ENCODE data around the gene RGS12. TPM values are rescaled to one million over a fixed set of nuclear protein-coding genes. Genes with fewer than 3 reads are reported as not detected.

Gene RGS12
- total and polyA plus RNA-seq, 4 donors = 10.3 to 40.4 (median 26.1) TPM

- Histone ChIP-seq H3K4me1 (ENCODE audit: control insufficient read depth in 1 of 2, insufficient read depth in 2 of 2, low read length in 2 of 2) (no peaks in the 10 kb centered on the region), H3K27me3 (ENCODE audit: control insufficient read depth in 1 of 2, insufficient read depth in 2 of 2, low read length in 1 of 2) (no peaks in the 10 kb centered on the region), H3K36me3 (ENCODE audit: control insufficient read depth in 1 of 2, insufficient read depth in 2 of 2, low read length in 1 of 2) (no peaks in the 10 kb centered on the region), H3K4me3 (ENCODE audit: low read length in 2 of 2) (no peak overlapping the region), H3K27ac (ENCODE audit: low read depth in 1 of 2, low read length in 2 of 2) (no peak overlapping the region), H3K9me3 (ENCODE audit: control insufficient read depth, low read length) (no peaks in the 10 kb centered on the region)
- intact Hi-C loops (cut with DNase I) = no loop called here
- no peak for ATAC-seq (ENCODE audit: low FRiP score)
- DNase-seq = no peak
- 91 to 93% methylated on average over 3 of the region's 3 CpGs for WGBS, 2 donors
Measured at GRCh38 chr4:3329887-3330286, 37.1 kb downstream of the RGS12 start.

- Histone ChIP-seq H3K4me1 (ENCODE audit: control insufficient read depth in 1 of 2, insufficient read depth in 2 of 2, low read length in 2 of 2) (no peaks in the 10 kb centered on the region), H3K27ac (ENCODE audit: low read depth in 1 of 2, low read length in 2 of 2) (no peak overlapping the region), H3K4me3 (ENCODE audit: low read length in 2 of 2) (no peak overlapping the region), H3K36me3 (ENCODE audit: control insufficient read depth in 1 of 2, insufficient read depth in 2 of 2, low read length in 1 of 2) (no peaks in the 10 kb centered on the region), H3K27me3 (ENCODE audit: control insufficient read depth in 1 of 2, insufficient read depth in 2 of 2, low read length in 1 of 2) (no peaks in the 10 kb centered on the region), H3K9me3 (ENCODE audit: control insufficient read depth, low read length) (no peaks in the 10 kb centered on the region)
- no peak for ATAC-seq (ENCODE audit: low FRiP score)
- intact Hi-C loops (cut with DNase I) = no loop called here
- WGBS, 2 donors = 90 to 96% methylated on average over 5 of the region's 5 CpGs
- DNase-seq = no peak
Measured at GRCh38 chr4:3330707-3331106, 37.9 kb downstream of the RGS12 start.

DNA sequence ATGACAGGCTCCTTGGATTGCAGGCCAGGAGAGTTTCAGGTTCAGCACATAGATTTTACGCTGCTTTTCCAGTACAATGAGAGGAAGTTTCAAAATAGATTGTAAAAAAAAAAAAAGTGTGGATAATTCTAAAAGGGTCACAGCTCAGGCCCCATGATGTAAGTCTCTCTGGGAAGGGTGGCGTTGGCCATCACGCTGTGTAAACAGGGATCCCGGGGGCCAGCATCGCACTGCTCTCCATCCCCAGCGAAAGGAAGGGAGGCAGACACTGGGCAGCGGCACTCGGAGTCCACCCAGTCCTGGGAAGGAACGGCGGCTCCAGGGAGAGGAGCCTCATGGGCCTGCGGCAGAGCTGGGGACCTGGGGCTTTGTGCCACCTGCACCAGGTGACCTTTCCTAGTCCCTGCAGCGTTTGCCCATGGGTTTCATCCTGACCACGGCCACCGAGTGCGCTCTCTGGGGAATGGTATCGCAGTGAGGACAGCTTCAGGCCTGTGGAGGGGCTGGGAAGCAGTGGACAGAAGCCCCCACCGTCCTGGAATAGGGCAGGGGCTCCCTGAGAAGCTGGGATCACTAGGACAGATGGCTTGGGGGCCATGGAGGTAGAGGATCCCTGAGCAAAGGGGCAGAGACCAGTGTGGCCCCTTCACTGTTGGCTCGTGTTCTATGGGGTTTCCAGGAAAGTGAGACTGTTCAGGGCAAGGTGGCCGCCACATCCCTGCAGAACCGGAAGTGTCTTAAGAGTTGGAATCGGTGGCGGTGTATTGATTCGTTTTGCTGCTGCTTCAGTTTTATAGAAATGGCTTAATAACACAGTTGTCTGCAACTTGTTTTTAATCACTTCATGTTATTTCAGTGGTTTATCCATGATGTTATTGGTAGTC is 38.9 kb downstream of the RGS12 start:
- ATAC-seq (ENCODE audit: low FRiP score) (peak; percentile 65), DNase-seq (peak in 1 of 2 donors; percentile 42)
- Histone ChIP-seq H3K27ac (ENCODE audit: low read depth in 1 of 2, low read length in 2 of 2) (no peak overlapping the region), H3K9me3 (ENCODE audit: control insufficient read depth, low read length) (no peaks in the 10 kb centered on the region), H3K4me1 (ENCODE audit: control insufficient read depth in 1 of 2, insufficient read depth in 2 of 2, low read length in 2 of 2) (no peaks in the 10 kb centered on the region), H3K27me3 (ENCODE audit: control insufficient read depth in 1 of 2, insufficient read depth in 2 of 2, low read length in 1 of 2) (no peaks in the 10 kb centered on the region), H3K4me3 (ENCODE audit: low read length in 2 of 2) (no peak overlapping the region), H3K36me3 (ENCODE audit: control insufficient read depth in 1 of 2, insufficient read depth in 2 of 2, low read length in 1 of 2) (no peaks in the 10 kb centered on the region)
- WGBS, 2 donors = 76 to 83% methylated on average over 23 of the region's 23 CpGs
- intact Hi-C loops (cut with DNase I) = no loop called here

DNA sequence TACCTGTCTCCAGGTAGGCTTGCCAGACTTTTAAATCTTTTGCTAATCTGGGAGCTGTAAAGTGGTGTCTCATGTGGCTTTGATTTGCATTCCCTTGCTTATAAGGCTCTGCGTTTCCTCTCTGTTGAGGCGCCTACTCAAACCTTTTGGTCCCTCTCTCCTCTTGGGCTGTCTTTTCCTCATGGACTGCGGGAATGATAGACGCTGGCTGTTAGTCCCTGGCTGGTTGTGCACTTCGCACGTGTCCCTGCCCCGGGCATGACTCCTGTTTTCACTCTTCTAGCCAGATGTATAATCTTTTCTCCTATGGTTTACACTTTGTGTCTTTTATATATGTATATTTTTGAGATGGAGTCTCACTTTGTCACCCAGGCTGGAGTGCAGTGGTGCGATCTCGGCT is 39.7 kb downstream of the RGS12 start:
- intact Hi-C loops (cut with DNase I) = no loop called here
- 94 to 96% methylated on average over 9 of the region's 9 CpGs for WGBS, 2 donors
- no peak for DNase-seq

GRCh38 chr4:3334316-3334715 is 41.5 kb downstream of the RGS12 start:
- intact Hi-C loops (cut with DNase I) = no loop called here
- ATAC-seq (ENCODE audit: low FRiP score) (no peak), DNase-seq (no peak)
- Histone ChIP-seq H3K9me3 (ENCODE audit: control insufficient read depth, low read length) (no peaks in the 10 kb centered on the region), H3K27ac (ENCODE audit: low read depth in 1 of 2, low read length in 2 of 2) (no peak overlapping the region), H3K4me1 (ENCODE audit: control insufficient read depth in 1 of 2, insufficient read depth in 2 of 2, low read length in 2 of 2) (no peaks in the 10 kb centered on the region), H3K36me3 (ENCODE audit: control insufficient read depth in 1 of 2, insufficient read depth in 2 of 2, low read length in 1 of 2) (no peaks in the 10 kb centered on the region), H3K27me3 (ENCODE audit: control insufficient read depth in 1 of 2, insufficient read depth in 2 of 2, low read length in 1 of 2) (no peaks in the 10 kb centered on the region), H3K4me3 (ENCODE audit: low read length in 2 of 2) (no peak overlapping the region)
- WGBS, 2 donors = 80 to 81% methylated on average over 3 of the region's 3 CpGs

More for the DNA sequence above, 39.7 kb downstream of the RGS12 start:
- Histone ChIP-seq H3K27me3 (ENCODE audit: control insufficient read depth in 1 of 2, insufficient read depth in 2 of 2, low read length in 1 of 2) (no peaks in the 10 kb centered on the region), H3K27ac (ENCODE audit: low read depth in 1 of 2, low read length in 2 of 2) (no peak overlapping the region), H3K4me3 (ENCODE audit: low read length in 2 of 2) (no peak overlapping the region), H3K4me1 (ENCODE audit: control insufficient read depth in 1 of 2, insufficient read depth in 2 of 2, low read length in 2 of 2) (no peaks in the 10 kb centered on the region), H3K9me3 (ENCODE audit: control insufficient read depth, low read length) (no peaks in the 10 kb centered on the region), H3K36me3 (ENCODE audit: control insufficient read depth in 1 of 2, insufficient read depth in 2 of 2, low read length in 1 of 2) (no peaks in the 10 kb centered on the region)
- no peak for ATAC-seq (ENCODE audit: low FRiP score)

DNA sequence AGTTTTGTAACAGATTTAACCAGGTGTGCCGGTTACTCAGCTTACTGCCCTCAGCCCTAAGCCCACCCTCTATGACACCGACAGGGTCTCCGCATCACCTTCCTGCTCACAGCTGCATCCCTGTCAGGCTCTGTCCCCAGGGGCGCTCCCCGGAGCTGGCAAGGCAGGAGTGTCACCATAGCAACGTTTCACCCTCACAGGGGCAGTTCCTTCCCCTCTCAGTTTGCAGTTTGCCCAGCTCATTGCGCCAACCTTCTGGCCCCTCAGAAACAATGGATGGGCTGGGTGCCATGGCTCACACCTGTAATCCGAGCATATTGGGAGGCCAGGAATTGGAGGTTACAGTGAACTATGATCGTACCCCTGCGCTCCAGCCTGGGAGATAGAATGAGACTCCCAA is 42.6 kb downstream of the RGS12 start:
- Histone ChIP-seq H3K36me3 (ENCODE audit: control insufficient read depth in 1 of 2, insufficient read depth in 2 of 2, low read length in 1 of 2) (no peaks in the 10 kb centered on the region), H3K27ac (ENCODE audit: low read depth in 1 of 2, low read length in 2 of 2) (no peak overlapping the region), H3K4me3 (ENCODE audit: low read length in 2 of 2) (no peak overlapping the region), H3K9me3 (ENCODE audit: control insufficient read depth, low read length) (no peaks in the 10 kb centered on the region), H3K4me1 (ENCODE audit: control insufficient read depth in 1 of 2, insufficient read depth in 2 of 2, low read length in 2 of 2) (no peaks in the 10 kb centered on the region), H3K27me3 (ENCODE audit: control insufficient read depth in 1 of 2, insufficient read depth in 2 of 2, low read length in 1 of 2) (no peaks in the 10 kb centered on the region)
- ATAC-seq (ENCODE audit: low FRiP score) = no peak
- intact Hi-C loops (cut with DNase I) = no loop called here
- no peak for DNase-seq
- 82 to 86% methylated on average over 10 of the region's 10 CpGs for WGBS, 2 donors

DNA sequence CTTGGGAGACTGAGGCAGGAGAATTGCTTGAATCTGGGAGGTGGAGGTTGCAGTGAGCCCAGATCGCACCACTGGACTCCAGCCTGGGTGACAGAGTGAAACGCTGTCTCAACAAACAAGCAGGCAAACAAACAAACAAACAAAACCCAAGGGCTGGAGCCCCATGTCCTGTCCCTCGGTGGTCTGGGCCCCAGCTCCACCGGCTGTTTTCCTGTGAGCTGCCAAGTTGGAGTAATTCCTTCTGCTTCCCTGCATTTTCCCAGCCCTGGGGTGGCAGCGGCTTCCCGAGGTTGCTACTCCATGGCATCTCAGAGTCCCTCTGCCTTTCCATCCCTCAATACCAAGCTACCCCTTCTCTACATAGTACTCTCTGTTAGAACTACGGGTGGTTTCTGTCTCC is 43.2 kb downstream of the RGS12 start:
- H3K27ac ChIP-seq (ENCODE audit: low read depth in 1 of 2, low read length in 2 of 2) = no peak overlapping the region
- H3K27me3 ChIP-seq (ENCODE audit: control insufficient read depth in 1 of 2, insufficient read depth in 2 of 2, low read length in 1 of 2) = no peaks in the 10 kb centered on the region
- H3K36me3 ChIP-seq (ENCODE audit: control insufficient read depth in 1 of 2, insufficient read depth in 2 of 2, low read length in 1 of 2) = no peaks in the 10 kb centered on the region
- H3K4me3 ChIP-seq (ENCODE audit: low read length in 2 of 2) = no peak overlapping the region
- intact Hi-C loops (cut with DNase I) = no loop called here
- ATAC-seq (ENCODE audit: low FRiP score) (no peak), DNase-seq (no peak)
- no peaks in the 10 kb centered on the region for H3K9me3 ChIP-seq (ENCODE audit: control insufficient read depth, low read length)
- H3K4me1 ChIP-seq (ENCODE audit: control insufficient read depth in 1 of 2, insufficient read depth in 2 of 2, low read length in 2 of 2) = no peaks in the 10 kb centered on the region
- WGBS, 2 donors = 91% methylated on average over 7 of the region's 7 CpGs

- ATAC-seq (ENCODE audit: low FRiP score) = no peak
- H3K27me3 ChIP-seq (ENCODE audit: control insufficient read depth in 1 of 2, insufficient read depth in 2 of 2, low read length in 1 of 2) = no peaks in the 10 kb centered on the region
- no peak overlapping the region for H3K4me3 ChIP-seq (ENCODE audit: low read length in 2 of 2)
- no peaks in the 10 kb centered on the region for H3K4me1 ChIP-seq (ENCODE audit: control insufficient read depth in 1 of 2, insufficient read depth in 2 of 2, low read length in 2 of 2)
- DNase-seq = no peak
- no peaks in the 10 kb centered on the region for H3K9me3 ChIP-seq (ENCODE audit: control insufficient read depth, low read length)
- intact Hi-C loops (cut with DNase I) = no loop called here
- H3K36me3 ChIP-seq (ENCODE audit: control insufficient read depth in 1 of 2, insufficient read depth in 2 of 2, low read length in 1 of 2) = no peaks in the 10 kb centered on the region
- WGBS, 2 donors = 84 to 87% methylated on average over 14 of the region's 14 CpGs
- no peak overlapping the region for H3K27ac ChIP-seq (ENCODE audit: low read depth in 1 of 2, low read length in 2 of 2)
Measured at GRCh38 chr4:3336382-3337356, 43.8 kb downstream of the RGS12 start.

Measured in aorta (tissue), 5 donors.